GM15510 (cell line): Measurements from ENCODE around the gene POLR3GL.
A peak's percentile ranks its signal among the peaks of the same experiment; 100 is the strongest.

Source experiments
- POLR2A ChIP-seq: IDR thresholded peaks from 3 replicates; pipeline ENCODE4 v1.6.1; 2011; ENCODE audit warnings: borderline replicate concordance; ENCODE audit not compliant: insufficient read length; ENCODE audit errors: extremely low read depth

Gene POLR3GL

DNA sequence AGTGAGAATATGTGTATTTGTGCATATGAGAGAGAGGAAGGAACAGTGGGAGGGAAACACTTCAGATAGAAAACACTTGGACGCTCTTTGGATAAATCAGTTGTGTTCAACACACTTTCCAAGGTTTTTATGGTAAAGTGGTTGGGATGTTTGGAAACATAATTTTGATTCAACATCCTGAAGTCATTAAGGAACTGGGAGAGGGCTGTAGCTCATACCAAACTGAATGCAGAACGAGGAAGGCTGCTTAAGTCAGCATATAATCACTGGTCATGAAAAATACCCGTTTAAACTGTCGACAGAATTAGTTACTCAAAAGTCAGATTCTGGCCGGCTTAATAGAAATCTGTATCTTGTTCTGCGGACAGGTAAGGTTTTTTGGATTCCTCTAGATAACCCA, 21.6 kb upstream of the POLR3GL start:
- TF ChIP-seq POLR2A: no peak

- TF ChIP-seq POLR2A: no peak
Observed at GRCh38 chr1:145944532-145944931, 20.0 kb upstream of the POLR3GL start.

DNA sequence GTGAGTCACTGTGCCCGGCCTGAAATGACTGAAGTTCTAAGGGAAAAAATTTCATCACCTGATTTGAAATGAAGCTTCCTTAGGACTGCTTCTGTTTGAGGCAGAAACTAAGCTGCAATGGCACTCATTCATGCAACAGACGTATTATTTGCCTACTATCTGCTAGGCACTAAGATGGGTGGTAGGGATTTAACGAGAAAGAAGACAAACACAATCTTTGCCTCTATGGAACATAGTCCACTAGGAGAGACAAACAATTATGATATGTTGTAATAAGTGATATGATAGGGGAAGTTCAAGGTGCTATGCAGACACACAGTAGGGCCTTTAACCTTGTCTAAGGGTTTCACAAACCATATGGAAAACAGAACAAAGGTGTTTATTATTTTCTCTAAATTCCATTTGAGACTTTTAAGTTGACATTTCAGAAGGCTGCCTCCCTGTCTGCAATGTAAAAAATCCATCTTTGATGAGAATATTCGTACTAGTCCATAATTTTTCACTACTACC, 18.0 kb upstream of the POLR3GL start:
- no peak for TF ChIP-seq POLR2A

DNA sequence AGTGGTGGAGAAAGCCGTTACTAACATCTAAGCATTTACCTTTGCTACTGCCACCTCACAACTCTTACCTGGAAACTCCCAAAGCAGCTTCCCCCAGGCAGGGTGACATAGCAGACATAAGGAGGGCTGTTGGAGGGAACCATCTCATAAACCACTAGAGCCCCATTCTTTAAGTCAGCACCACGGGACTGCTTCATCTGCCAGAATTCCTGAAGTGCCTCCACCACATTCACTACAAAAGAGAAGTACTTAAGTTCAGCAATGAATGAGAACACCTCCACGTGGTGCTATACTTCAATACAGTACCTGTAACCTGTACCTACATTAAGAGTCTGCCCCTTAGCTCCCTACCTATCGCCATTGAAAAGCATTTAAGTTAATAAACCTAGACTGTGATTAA, 16.9 kb upstream of the POLR3GL start:
- TF ChIP-seq POLR2A: no peak

DNA sequence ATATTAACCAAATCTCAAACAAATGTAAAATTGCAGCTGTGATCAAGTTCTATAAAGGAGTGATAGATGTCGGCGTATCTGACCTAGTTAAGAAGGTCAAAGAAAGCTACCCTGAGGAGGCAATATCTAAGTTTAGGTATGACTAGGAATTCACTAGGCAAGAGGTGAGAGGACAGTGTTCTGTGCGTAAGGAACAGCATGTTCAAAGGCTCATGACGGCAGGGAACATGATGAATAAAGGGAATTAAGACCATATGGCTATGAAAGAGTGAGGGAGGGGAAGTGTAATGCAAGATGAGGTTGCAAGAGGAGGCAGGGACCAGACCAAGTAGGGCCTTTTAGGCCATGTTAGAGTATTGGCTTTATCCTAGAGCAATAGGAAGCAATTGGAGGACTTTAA, 15.3 kb upstream of the POLR3GL start:
- TF ChIP-seq POLR2A: no peak

GRCh38 chr1:145951526-145951925, 13.0 kb upstream of the POLR3GL start:
- TF ChIP-seq POLR2A: no peak

DNA sequence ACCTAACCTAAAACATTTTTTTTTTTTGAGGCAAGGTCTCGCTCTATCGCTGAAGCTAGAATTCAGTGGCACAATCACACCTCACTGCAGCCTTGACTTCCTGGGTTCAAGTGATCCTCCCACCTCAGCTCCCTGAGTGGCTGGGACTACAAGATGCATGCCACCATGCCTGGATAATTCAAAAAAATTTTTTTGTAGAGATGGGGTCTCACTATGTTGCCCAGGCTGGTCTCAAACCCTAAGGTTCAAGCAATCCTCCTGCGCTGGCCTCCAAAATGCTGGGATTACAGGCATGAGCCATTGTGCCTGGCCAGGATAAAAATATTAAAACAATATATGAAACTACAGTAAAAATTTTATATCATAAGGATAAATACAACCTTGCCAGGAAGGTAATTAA, 11.6 kb upstream of the POLR3GL start:
- TF ChIP-seq POLR2A: no peak

- TF ChIP-seq POLR2A: no peak
Observed at GRCh38 chr1:145953861-145954260, 10.6 kb upstream of the POLR3GL start.

- TF ChIP-seq POLR2A: no peak
Observed at GRCh38 chr1:145955436-145955835, 9.1 kb upstream of the POLR3GL start.

GRCh38 chr1:145956361-145956760, 8.1 kb upstream of the POLR3GL start:
- no peak for TF ChIP-seq POLR2A

DNA sequence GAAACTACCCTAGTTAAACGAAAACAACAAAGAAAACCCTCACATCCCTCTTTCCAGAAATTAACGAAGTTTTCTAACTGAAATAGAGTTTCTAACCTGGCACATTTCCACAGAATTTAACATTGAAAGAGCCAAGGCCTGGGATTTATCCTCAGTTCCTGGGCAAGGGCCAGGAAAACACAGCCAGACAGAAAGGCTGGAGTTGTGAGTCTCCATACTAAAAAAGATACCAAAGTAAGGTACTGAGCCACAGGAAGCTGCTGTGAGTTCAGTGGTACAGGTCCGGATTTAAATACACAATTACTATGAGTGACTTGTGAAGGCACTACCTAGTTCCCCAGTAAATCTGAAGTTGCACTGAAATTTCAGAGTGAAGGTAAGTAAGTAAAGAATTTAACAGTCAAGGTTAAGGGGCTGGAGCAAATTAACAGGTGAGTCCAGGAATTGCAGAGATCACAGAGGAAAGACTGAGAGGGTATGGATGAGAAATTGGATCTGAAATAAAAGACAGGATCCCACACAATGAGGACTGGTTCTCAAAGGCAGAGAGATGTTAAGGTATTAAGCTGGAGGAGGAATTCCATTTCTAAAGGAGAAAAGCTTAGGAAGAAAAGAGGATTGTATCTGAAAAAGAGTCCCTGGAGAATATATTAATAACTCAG, 7.6 kb upstream of the POLR3GL start:
- no peak for TF ChIP-seq POLR2A

DNA sequence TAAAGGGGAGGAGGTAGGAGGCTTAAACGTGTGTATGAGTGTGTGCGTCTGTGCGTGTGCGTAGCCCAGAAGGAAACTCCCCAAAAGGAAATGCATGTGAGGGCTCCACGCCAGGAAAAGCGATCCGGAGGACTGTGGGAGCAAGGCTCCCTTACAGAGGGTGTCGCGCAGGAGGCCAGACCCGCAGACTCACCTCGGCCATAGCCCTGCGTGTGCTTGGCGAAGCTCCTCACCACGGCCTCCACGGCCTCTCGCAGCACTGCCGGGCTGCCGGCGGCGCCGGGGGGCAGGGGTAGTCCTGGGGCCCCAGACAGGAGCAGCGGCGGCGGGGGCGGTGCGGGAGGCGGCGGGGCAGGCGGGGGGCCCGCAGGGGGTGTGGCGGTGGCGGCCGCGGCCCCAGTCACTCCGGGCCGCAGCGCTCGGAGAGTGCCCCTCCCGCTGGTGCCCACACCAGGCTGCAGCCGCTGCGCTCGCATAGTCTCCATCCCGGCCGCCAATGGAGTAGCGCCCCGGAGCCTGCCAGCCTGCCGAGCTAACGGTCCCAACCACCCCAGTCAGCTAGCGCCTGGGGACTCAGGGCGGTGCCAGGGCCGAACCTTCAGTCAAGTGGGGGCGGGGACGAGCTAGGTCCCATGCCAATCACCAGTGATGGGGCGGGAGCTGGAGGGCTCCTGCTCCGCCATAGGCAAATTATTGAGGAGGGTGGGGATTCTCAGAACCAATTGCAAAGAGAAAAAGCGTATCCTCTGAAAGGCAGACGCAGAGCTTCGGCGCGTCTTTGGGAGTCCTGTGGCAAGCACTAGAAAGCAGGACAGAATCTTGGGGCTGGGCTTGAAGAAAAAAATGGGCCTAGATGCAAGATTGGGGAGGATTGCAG, 6.8 kb upstream of the POLR3GL start, which contains the start of gene LIX1L:
Gene LIX1L (minus strand): TSS at position 575 of the 877 bp plus-strand sequence. CDS start 90 bp downstream, at position 485.
- TF ChIP-seq POLR2A: peak; percentile 85

GRCh38 chr1:145958734-145959133, 5.8 kb upstream of the POLR3GL start:
- TF ChIP-seq POLR2A: no peak

DNA sequence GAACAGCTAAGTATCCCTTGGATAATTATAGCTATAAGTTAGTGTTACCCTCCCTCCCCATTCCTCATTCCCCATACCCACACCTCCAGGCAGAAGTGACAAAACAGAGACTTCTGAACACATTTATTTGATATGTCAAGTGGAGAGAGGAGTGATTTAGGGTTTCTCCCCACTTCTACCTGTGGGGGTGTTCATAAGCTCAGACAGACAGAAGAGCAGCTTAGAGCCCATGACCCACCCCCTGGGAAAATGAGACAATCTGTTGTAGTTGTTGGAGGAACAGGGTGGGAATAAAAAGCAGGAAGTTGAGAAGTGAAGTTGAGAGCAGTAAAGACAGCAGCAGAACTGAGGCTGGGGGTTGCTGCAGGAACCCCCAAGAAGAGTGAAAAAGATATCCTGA, 5.2 kb upstream of the POLR3GL start:
- TF ChIP-seq POLR2A: no peak

GRCh38 chr1:145959957-145960467, 4.5 kb upstream of the POLR3GL start:
- TF ChIP-seq POLR2A: no peak
